ENCODE results near the gene AKT3.

AKT3 gene

DNA sequence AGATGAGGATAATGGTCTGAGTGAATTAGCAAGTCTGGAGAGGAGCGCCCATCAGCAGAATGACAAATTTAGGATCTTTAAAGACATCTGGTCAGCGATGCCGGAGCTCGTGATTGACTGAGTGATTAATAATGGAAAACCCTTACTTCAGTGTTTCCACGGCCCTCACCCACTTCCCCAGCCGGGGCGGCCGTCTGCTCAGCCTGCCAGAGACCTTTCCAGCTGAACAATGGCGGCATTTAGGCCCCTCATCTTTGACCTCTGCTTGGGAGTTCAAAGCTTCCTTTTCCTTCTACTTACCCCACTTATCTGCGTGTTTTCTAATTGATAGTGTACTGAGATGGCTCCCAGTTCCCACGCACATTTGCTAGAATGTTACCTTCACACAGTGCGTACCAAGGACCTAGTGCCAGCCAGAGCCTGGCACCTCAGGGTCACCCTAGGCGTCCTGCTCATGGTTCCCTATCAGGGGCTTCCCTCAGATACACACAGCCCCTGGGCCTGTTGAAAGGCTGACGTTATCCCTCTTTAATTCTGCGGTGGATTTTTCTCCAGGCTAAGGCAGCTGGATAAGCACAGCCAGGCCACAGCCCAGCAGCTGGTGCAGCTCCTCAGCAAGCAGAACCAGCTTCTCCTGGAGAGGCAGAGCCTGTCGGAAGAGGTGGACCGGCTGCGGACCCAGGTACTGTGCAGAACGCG, 361.4 kb downstream of the AKT3 start:
- DNase-seq (ENCODE audit: low spot score): no peak

DNA sequence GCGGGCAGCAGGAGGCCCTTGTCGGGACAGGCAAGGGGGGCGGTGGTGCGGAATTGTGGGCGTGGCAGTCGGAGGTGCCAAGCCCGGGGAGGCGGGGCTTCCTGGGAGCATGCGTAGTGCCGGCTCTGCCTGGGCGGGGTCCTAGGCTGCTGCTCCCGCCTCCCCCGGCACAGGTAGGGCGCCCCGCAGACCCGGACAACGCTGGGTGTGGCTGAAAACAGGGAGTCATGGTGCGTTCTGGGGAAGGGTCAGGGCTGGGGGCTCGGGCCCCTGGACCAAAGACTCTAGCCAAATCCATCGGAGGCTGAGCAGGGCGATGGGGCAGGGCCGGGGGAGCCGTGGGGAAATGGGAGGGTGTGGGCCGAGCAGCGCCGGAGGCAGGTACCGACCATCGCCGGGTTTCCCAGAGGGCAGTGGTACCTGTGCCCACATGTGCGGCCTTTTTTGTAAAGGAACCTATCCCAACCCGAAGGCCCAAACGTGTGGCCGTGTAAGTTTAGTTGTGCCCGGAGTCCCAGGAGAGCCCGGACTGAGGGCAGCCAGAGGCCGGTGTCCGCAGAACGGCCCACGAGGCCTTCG, 362.3 kb downstream of the AKT3 start:
- no peak for DNase-seq (ENCODE audit: low spot score)

DNA sequence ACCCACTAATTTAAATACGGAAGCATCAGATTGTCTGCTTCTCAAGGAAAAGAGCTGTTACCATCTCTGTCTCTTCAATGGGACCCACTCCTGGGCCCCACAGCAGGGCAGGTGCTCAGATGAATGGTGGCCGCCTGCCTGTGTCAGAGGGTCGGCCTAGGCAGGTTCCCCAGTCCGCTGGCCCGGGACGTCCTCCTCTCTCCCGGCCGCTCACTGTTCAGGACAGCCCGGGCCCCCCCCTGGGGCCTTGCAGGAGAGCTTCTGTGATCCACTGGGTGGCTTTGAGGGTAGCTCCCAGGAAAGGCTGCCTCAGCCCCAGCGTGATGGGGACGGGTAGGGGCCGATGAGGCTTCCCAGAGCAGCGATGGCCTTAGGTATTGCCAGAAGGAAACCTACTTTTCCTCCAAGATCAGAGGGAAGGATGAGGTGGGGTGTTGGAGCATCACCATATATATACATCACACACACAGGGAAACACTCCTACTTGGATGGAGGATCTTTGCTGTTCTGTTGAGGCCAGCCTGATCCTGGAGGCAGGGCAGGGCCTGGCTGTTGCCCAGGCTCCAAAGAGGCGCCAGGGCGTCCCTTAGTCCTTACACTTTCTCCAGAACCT, 362.9 kb downstream of the AKT3 start:
- DNase-seq (ENCODE audit: low spot score): no peak

GRCh38 chr1:243483952-243484351, 366.1 kb downstream of the AKT3 start:
- DNase-seq (ENCODE audit: low spot score): no peak

- DNase-seq (ENCODE audit: low spot score): no peak
Observed at GRCh38 chr1:243483071-243483771, 366.8 kb downstream of the AKT3 start.

DNA sequence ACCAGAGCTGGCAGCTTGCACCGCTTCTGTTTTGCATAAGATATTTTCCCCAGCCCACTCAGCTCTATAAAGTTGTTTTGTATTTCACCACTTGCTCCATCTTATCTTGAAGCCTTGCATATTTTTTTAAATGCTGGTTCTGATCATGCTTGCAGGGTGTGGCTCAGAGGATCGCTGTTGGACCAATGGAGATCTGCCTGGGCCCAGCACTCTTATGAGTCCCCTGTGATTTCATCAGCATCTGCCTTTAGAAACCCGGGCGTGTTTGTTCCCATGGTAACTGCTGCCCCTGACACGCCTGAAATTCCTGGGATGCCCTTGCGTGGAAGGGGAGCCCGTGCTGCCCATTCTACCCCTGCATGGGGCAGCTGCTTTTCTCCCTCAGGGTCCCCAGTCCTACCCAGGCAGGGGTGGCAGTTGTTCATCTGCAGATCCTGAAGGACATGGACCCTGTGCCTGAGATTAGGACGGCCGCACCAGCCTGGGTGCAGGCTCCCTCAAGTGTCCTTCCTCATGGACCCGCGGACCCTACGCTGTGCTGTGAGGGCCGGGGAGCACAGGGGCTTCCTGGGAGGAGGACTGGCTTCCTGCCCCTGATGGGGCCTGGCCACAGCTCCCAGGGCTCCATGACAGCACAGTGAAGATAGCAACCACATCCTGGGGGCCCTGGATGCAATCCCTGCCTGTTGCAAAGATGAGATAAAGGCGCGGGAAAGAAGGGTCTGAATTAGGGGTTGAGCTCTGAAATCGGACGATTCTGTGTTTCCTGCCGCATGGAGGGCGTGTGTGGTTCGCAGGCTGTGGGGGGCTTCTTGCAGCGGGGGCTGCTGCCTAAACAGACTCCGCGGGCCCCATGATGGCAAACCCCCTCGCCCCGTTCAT, 367.7 kb downstream of the AKT3 start:
- DNase-seq (ENCODE audit: low spot score): no peak

- no peak for DNase-seq (ENCODE audit: low spot score)
Observed at GRCh38 chr1:243481101-243481500, 368.9 kb downstream of the AKT3 start.

DNA sequence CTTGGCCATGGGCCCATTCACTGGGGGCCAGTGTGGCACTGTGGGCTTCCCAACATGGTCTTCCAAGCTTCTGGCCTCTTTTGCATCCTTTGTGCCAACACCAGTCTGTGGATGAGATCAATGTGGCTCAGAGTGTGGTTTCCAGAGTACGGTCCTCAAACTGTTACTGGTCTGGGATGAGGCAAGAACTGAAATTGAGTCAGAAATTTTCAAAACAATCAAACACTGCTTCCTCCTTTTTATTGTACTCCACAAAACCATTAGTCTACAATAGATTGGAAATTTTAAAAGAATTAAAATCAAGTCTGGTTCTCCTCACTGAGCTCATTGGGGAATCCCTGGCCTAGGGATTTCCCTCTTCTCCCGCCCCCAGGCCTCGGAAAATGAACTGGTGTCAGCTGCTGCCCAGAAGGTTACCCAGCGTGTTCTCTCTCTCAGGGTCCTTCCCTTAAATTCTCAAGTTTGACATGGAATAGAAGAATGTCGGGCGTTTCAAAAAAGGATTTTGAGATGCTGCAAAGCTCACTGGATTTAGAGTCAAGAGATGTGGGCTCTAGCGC, 372.2 kb downstream of the AKT3 start:
- DNase-seq (ENCODE audit: low spot score): no peak

DNA sequence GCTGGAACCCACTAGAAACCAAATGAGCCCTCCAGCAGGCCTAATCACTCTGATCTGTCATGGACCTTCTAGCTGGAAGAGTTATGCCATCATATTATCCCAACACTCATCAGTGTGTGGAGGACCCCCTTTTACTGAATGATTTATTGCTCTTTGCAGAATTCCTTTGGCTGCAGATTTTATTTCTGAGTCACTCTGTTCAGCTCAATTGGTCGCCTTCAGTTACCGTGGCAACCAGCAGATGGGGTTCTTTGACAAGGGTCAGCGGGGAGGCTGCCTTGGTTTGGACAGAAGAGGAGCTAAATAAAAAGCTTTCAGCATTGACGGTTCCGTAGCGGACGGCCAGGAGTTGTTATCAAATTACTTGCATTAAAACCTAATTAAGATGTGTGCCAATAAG, 374.1 kb downstream of the AKT3 start:
- peak; percentile 87 for DNase-seq (ENCODE audit: low spot score)

DNA sequence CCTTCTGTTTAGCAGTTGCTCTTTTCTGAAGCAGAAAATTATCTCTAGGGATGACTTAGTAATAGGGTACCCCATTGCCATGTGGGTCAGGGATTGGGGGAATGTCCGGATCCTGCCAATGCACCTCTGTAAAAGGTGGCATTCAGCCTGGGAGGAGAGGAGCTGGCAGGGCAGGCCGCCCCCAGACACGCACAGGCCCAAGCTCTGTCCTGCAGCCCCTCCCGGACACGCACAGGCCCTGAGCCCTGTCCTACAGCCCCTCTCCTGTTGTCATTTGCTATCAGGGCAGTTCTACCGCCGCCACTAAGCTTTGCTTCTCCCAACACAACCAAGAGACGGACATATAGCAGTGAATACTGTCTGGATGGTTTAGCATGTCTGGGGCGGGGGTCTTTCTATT, 375.1 kb downstream of the AKT3 start:
- no peak for DNase-seq (ENCODE audit: low spot score)

DNA sequence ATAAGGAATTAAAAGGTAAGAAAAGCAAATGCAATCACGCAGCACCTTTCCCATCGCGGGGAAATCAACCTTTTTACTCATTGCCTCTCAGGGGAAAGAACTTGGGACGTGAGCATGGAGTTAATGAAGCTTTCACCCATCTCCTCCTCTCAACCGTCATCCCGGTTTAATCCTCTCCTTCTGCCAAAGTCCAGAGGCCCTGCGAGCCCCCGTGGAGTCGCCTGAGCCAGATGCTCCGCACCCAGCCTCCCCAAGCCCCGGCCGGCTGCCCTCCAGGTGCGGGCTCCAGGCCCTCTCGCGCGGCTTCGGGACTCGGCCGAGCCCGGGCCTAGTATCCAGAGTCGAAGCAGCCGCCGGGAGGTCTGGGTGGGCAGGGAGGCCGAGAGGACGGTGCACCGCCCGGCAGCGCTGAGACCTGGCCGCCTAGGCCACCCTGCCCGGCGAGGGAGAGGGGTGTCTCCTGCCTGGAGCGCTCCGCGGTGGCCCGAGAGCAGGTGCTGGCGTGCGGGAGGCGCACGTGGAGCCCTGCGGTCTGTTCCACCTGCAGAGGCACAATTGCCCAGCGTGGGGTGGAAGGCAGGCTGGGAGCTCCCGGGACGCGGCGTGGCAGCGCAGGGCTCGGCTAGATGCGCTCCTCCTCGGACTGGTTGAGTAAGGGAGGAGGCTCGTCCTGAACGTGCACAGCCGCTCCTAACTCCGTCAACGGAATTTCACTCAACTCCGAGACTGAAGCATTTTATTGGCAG, 375.7 kb downstream of the AKT3 start:
- no peak for DNase-seq (ENCODE audit: low spot score)

- peak; percentile 58 for DNase-seq (ENCODE audit: low spot score)
Observed at GRCh38 chr1:243473227-243474135, 376.6 kb downstream of the AKT3 start.

DNA sequence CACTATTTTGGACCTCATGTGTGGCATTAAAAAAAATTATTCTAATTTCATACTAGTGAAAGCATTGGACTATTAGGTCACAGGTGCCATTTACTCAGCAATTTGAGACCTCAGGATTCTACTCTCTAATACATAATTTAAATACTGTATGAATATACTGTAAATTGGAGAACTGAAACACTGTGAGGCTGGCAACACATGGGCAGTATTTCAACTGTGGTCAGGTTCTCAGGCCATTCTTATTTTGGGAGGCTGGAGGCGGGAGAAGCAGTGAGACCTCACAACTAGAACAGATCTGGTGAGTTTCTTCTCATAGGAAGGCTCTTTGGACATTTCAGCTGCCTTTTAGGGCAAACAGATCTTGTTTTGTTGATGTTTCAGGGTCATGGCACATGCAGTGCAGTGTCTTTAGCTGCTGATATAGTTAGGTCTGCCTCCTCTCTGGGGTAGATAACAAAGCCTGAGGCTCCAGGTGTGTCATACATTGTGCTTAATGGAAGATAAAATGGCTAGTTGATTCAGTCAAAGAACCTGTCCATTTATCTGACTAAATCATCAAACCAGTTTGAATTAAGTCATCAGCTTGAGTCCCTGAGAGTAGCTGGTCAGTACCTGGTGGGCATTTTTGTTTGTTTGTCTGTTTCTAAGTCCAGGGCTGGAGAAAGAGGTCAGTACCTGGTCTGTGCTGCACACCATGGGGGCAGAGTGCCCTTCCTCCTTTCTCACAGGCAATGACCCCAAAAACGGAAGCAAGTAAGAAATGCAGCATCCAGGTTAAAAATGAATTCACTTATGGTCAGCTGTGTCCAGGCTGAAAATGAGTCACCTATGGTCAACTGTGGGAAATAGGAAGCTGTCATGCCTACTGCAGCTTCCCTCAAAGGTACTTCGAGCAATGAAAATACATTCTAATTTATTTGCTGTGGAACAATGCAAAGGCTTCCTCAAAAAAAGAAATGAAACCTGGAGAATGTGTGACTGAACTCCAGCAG, 378.0 kb downstream of the AKT3 start:
- DNase-seq (ENCODE audit: low spot score): peak; percentile 66

DNA sequence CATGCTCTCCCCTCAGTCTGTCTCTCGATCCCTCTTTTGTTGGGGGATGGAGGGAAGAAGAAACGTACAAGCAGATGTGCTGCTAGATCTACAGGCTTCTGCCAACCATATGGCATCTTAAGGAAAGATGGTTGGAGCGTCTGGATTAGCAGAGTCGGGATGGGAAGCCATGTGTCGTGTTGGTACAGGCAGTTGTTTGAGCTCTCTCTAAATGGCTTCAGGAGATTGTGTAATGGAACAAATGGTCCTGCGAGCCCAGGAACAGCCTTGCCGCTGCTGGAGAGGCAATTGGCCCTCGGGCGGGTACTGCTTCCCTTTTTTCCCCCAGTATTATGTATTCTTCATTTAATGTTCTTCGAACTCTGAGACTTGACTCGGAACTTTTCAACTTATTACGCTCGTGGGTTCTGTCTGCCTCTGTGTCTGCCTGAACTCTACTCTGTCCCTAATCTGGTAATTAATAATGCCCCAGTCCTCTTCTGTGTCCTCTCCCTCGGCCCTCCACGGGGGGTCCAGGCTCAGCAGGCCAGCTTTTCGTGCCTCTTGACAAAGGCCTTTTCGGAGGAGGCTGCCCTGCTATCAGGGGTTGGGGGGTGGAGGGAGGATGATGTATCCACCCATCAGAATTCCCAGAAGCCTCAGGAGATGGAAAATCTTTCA, 378.9 kb downstream of the AKT3 start:
- peak; percentile 72 for DNase-seq (ENCODE audit: low spot score)

DNA sequence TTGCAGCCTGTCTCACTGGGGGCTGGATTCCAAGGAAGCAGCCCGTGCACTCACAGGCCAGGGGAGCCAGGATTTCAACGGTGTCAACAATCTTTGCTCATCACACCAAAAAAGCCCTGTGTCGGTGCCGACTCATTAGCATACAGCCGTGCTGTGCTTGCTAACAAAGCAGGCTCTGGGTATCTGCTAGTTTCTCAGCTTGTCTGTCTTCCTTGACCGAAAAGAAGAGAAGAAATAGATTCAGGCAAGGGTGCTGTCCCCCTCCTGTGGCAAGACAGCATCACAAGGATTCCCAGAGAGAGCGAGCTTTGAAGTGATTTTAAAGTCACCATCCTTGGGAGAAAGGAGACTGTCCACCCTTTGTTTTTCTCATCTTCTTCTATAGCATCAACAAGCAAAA, 379.5 kb downstream of the AKT3 start:
- peak; percentile 64 for DNase-seq (ENCODE audit: low spot score)

DNA sequence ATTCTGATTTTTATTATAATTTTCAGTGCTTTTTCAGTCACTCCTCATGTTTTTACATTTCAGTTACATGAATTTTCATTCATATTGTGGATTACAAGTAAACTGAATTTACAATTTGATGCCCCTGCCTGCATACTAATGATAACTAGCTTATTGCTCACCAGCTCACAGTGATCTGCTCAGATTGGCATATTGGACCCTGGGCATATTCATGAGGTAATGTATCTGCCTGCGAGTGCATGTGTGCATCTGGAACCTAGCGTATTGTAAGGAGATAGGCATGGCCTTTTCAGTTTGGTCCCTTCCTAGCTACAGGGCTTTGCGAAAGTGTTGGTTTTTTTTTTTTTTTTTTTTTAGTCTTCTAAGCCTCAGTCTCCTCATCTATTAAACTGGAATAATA, 380.5 kb downstream of the AKT3 start:
- DNase-seq (ENCODE audit: low spot score): no peak

DNA sequence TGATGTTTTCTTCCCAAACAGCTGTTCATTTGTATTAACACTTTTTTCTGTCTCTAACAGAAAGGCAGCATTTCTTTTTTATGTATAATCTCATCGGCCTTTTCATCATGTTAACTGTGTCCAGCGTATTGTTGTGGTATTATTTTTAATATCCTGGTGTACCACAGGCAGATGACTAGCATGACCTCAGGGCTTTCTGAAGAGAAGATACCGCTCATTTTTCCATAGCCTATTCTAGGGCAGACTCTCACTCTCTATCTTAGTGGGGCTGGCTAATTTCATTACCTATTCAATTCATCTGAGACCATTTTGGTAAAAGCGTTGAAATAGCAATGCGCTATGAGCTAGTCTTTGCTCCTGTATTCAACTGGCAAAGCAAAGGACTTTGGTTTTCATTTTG, 384.3 kb downstream of the AKT3 start:
- DNase-seq (ENCODE audit: low spot score): no peak

GRCh38 chr1:243465081-243465480, 385.0 kb downstream of the AKT3 start:
- DNase-seq (ENCODE audit: low spot score): no peak

Measured in pons (tissue), 1 donor.